ENCODE results near the gene PWWP2B.
A peak's percentile ranks its signal among the peaks of the same experiment; 100 is the strongest.
"Not testable (repeated sequence)": the region's sequence is repeated elsewhere in the genome, so short reads cannot be mapped to it uniquely, and the experiment has no call there.

The PWWP2B gene

DNA sequence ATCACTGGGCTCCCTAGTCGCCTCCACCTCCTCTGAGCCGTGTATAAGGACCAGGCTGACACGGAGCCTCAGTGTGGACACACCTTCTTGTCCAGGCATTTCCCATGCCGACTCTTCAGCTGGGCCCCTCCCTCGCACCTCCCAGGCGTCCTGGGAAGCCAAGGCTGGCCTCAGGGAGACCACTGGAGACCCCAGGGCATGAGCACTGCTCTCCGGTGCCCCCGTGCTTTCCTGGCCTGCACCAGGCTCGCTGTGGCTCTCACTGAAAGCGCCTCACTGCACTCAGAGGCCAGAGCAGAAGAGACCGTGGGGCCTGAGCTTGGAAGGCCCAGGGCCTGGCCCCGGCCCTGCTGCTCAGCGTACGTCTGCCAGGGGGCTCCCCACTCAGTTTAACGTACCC is 33.6 kb upstream of the PWWP2B start:
- no peak for DNase-seq (ENCODE audit: low spot score)

DNA sequence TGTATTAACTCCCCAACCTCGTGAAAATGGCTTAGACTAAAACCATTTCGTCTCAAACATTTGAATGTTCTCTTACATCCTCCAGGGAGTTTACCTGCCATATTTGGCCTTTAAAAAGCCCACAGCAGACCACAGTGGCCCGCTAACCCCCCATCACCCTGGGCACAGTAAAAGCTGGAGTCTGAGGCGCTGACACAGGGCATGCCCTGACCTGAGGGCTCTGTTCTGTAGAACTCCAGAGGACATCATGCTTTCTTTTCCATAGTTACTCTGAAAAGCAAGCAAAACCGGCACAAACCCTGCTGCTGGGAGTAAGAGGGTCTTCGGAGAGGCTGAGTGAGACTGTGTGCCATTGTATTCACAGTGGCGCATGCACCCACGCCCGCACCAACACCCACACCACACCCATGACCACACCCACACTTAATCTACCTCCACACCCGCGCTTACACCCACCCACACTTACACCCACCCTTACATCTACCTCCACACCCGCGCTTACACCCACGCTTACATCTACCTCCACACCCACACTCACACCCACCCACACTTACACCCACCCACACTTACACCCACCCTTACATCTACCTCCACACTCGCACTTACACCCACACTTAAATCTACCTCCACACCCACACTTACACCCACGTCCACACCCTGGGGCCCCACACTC is 32.9 kb upstream of the PWWP2B start:
- peak; percentile 63 for DNase-seq (ENCODE audit: low spot score)

DNA sequence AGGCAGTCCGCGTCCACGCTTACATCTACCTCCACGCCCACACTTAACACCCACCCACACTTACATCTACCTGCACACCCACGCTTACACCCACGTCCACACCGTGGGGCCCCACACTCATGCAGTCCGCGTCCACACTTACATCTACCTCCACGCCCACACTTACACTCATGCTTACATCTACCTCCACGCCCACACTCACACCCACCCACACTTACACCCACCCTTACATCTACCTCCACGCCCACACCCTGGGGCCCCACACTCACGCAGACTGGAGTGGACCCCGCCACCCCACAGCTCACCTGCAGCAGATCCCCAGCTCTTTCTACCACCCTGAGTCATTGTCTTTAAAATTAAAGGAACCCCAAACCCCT is 32.4 kb upstream of the PWWP2B start:
- DNase-seq (ENCODE audit: low spot score) = no peak

DNA sequence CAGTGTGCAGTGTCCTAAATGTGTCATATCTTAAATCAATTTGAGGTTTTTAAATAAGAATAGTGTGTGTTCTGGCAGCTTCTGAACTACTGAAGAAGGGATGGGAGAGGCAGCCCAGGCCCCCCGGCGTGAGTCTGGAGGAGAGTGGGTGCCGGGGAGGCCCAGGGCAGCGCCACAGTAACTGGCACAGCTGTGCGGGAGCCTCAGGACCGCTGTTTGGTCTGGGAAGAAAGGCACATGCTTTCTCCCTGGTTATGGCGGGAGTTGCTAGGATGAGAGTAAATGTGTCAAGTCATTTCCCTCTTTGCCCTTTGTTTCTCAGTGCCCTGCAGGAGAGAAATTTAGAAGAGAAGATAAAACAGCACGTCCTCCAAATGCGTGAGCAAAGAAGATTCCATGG is 31.9 kb upstream of the PWWP2B start:
- DNase-seq (ENCODE audit: low spot score) = no peak

DNA sequence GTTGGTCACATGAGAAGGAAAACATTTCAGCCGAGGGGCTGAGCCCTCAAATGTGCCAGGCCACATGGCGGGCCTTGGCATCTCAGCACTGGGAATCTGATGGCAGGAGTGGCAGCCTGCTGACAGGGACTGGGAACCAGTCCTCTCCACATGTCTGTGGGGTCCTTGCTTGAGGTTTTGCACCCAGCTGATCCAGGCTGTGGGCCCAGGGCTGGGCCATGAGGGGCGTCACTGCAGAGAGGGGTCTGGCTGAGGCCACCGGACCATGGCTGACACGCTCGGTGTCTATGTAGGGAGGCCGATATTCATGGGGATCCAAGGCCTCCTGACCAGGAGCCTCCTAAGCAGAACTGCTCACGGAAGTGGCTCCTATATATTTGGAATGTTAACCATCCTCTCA is 31.0 kb upstream of the PWWP2B start:
- no peak for DNase-seq (ENCODE audit: low spot score)

DNA sequence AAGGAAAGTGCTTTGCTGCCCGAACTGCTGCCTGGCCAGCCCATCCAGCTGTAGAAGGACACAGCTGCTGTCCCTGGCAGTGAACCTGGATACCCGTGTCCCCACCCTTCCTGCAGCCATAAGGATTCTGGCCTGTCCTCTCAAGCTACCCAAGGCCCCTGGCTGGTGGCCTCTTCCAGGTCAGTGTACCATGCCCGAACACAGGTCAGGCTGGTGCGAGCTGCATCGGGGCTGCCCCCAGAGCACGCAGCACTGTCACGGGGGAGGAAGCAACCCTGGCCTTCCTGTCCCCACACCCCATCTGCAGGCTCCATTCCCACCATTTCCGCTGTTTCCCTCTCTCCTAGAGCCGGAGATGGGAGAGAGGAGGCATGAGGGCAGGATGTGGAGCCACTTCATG is 30.5 kb upstream of the PWWP2B start:
- no peak for DNase-seq (ENCODE audit: low spot score)

DNA sequence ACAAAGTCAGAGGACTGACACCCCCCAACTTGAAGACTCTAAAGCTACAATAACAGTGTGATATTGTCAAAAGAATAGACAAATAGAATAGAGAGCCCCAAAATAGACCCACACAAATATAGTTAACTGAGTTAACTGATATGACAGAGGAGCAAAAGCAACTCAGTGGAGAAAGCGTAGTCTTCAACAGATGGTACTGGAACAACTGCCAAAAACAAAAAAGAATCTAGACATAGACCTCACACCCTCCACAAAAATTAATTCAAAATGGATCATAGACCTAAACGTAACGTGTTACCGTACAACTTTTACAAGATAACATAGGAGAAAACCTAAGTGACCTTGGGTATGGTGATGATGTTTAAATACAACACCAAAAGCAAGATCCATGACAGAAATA is 28.6 kb upstream of the PWWP2B start:
- no peak for DNase-seq (ENCODE audit: low spot score)

- DNase-seq (ENCODE audit: low spot score) = no peak
These were observed 27.9 kb upstream of the PWWP2B start for GRCh38 chr10:132368881-132369635.

DNA sequence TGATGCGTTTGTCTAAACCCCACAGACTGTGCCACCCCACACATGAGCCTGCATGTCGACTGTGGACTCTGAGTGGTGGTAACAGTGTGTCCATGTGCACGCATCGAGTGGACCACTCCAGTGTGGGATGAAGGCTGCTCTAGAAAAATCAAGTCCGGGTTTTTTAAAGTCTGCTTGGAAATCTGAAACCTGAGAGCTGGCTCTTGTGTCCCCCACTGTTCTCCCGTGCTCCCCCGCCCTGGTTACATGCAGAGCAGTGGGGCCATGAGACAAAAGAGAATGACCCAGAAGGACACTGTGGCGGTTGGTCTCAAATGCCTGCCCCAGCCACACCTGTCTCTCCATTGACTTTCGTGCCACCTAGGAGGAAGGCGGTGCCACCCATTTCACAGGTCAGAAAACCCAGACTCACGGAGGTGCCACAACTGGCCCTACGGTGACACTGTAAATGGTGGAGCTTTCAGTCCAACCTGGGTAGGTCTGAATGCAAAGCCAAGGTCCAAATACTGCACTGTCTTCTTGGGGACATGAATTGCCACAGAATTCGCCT is 27.3 kb upstream of the PWWP2B start:
- DNase-seq (ENCODE audit: low spot score) = no peak

DNA sequence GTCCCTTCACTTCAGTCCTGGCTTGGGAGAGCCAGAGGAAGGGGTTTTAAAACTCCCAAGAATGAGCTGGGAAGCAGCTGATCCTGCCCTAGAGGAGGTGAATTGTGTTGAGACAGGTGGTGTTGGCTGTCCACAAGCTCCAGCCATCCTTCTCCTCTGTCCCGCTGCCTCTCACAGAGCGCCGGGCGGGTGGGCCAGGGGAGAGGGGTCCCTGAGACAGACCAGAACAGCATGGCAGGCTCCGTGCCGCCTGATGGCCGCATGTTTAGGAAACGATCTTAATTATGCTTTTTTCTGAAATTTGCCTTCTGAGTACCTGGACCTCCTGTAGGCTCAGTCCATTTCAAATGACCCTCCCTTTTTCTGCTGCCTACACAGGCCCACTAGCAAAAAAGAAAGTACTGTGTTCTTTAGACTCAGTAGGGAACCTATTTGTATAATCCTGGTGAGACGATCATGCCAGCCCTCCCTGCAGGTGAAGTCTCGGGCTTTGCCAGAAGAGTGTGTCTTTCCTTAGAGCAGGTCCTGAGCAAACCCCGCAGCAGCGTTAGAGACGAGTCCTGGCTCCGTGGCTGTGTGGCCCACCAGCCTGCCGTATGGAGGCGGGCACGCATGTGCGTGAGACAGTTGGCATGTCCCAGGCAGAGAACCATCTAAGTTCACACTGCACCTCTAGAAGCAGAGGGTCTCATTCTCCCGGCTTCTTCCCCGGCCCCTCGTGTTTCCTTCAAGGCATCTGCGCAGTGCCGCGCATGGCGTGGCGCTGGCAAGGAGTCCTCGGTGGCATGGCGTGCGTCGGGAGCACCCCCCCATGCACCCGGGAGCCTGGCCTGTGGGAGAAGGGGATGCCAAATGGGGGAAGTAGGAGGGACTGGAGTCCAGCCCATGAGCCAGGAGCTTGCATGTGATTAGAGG is 26.3 kb upstream of the PWWP2B start:
- DNase-seq (ENCODE audit: low spot score) = no peak

GRCh38 chr10:132371641-132372081 is 25.3 kb upstream of the PWWP2B start:
- no peak for DNase-seq (ENCODE audit: low spot score)

DNA sequence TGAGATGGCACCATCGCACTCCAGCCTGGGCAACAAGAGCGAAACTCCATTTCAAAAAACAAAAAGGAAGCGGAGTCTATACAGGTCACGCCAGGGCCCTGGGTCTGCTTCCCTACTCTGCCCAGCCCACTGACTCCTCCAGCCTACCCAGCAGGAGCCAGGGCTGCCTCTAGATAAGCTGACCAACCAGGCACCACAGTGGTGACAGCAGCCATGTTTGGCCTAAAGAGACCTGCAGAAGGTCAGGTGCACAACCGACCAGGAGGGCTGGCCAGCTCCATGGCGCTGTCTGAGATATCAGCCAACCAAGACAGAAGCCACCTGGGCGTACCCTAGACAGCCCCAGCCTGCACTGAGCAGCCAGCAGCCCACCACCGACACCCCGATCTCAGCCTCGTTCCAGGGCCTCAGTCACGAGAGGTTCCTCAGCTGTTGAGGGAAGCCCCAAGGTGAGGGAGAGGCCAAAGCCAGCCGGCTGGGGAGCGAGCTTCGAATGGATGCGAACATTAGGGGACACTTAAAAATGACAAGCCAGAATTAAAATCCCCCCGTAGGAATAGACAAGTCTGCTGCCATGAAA is 24.4 kb upstream of the PWWP2B start:
- no peak for DNase-seq (ENCODE audit: low spot score)

- DNase-seq (ENCODE audit: low spot score) = no peak
These were observed 23.6 kb upstream of the PWWP2B start for GRCh38 chr10:132373241-132373955.

DNA sequence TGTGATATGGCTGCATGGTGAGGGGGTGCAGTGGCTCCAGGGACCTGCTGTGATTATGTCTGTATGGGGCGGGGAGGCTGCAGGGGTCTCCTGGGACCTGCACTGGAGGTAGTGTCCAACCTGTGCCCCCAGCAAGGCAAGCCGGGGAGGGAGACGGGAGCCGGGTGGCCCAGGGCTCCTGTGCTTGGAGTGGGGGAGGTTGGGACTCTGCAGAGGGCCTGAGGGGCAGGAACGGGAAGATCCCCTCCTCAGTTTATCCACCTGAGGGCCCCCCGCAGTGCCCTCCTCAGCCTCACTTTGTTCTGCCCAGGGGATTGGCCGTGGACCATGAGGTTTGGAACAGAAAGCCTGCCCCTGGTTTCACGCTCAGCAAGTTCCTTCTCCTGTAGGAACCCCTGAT is 22.8 kb upstream of the PWWP2B start:
- DNase-seq (ENCODE audit: low spot score) = no peak

GRCh38 chr10:132374612-132375011 is 22.4 kb upstream of the PWWP2B start:
- no peak for DNase-seq (ENCODE audit: low spot score)

DNA sequence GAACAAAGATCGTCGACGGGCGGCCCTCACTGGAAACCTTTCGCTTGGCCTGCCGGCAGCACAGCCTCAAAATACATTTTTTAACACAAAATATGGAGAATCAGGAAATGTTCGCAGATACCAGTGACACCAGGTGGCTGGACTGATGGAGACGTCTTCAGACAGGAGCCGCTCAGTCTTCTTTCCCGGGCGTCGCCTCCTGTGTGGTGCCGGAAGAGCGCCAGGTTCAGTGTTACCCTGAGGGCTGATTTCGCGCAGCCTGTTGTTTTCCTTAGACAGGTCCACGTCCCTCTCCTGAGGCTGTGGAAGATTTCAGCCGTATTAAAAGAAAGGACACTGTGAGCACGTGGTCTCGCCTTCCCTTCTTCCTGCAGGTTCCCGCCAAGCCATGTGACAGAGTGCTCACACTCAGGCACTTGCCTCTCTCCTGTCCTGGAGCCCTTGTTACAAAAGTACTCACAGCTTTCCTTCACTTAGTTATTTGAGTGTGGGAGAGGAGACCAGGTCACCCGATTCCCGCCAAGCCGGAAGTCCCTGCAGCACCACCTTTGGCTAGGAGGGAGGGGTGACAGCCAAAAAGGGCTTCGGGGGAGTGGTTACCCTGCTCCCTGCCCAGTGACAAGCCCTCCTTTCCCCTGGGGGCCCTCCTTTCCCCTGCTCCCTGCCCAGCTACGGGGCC is 21.7 kb upstream of the PWWP2B start:
- DNase-seq (ENCODE audit: low spot score) = no peak

DNA sequence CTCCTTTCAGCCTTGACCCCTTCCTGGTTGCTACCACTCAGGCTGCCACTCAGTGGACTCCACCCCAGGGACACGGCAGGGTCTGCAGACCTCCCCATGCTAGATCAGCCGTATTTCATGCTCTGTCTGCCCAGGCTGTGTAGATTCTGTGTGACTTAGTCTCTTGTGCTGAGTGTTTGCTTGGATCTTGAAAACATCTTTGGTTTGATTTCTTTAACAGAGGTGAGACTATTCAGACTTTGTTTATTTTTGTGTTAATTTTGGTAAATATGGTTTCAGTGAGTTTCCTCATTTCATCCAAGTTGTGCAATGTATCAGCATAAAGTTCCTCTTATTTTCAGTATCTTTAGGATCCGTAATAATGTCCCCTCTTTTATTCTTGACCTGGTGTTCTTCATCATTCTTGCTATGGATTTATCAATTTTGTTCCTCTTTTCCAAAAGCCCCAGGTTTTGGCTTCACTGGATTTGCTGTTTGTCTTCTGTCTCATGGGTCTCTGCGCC is 21.2 kb upstream of the PWWP2B start:
- no peak for DNase-seq (ENCODE audit: low spot score)

DNA sequence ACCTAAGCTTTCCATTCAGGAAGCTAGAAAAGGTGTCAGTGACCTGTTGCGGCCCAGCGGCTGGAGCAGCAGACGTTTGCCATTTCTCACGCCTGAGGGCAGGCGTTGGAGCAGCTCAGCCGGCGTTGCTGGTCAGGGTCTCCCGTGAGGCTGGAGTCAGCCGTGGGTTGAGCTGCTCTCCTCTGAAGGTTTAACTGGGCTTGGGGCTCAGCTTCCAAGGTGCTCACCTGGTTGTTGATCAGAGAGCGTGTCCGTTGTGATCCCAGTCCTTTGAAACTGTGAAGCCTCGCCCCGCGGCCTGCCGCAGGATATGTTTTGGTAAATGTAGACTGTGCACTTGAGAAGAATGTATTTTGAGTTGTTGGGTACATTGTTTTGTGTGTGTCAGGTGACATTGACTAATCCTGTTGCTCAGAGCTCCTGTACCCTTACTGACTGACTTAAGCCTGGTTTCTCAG is 20.6 kb upstream of the PWWP2B start:
- DNase-seq (ENCODE audit: low spot score) = no peak

DNA sequence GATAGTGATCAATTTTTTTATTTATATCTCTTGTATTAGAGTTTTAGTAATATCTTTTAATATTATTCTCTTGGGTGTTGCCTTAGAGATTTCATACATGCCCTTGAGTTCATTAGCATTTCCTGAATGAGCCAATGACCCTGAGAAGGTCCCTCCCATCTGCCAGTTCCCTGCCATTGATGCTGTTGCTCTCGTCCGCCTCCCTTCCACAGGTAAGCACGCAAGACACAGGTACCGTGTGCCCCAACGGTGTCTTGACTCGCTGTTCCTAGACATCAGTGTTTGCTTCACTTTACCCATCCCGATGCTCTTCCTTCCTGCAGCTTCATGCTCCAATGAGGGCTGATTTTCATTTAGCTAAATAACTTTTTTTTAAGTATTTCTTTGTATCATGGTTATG is 19.7 kb upstream of the PWWP2B start:
- DNase-seq (ENCODE audit: low spot score) = no peak

DNA sequence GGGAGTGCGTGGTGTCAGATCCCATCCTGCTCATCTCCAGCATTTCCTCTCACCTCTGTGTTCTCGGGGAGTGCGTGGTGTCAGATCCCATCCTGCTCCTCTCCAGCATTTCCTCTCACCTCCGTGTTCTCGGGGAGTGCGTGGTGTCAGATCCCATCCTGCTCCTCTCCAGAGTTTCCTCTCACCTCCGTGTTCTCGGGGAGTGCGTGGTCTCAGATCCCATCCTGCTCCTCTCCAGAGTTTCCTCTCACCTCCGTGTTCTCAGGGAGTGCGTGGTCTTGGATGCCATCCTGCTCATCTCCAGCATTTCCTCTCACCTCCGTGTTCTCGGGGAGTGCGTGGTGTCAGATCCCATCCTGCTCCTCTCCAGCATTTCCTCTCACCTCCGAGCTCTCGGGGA is 18.0 kb upstream of the PWWP2B start:
- DNase-seq (ENCODE audit: low spot score) = not testable (repeated sequence)
